Stimulated activated CD8-positive, alpha-beta memory T cell treated with anti-CD3 and anti-CD28 coated beads, Interleukin-15, amount 100 ng/mL, for 4 hours (primary cell): ENCODE data around the gene UPK3B.
A peak's percentile ranks its signal among the peaks of the same experiment; 100 is the strongest.
"Not testable (repeated sequence)": the region's sequence is repeated elsewhere in the genome, so short reads cannot be mapped to it uniquely, and the experiment has no call there.

Source experiments
- DNase-seq, 2 donors: peaks; one replicate each; pipeline ENCODE4 v3.0.0-alpha.2; 2020; ENCODE audit warnings: low read depth in 2 of 2

Gene UPK3B

GRCh38 chr7:76513817-76514799, 3.8 kb downstream of the UPK3B start:
- DNase-seq = no peak

DNA sequence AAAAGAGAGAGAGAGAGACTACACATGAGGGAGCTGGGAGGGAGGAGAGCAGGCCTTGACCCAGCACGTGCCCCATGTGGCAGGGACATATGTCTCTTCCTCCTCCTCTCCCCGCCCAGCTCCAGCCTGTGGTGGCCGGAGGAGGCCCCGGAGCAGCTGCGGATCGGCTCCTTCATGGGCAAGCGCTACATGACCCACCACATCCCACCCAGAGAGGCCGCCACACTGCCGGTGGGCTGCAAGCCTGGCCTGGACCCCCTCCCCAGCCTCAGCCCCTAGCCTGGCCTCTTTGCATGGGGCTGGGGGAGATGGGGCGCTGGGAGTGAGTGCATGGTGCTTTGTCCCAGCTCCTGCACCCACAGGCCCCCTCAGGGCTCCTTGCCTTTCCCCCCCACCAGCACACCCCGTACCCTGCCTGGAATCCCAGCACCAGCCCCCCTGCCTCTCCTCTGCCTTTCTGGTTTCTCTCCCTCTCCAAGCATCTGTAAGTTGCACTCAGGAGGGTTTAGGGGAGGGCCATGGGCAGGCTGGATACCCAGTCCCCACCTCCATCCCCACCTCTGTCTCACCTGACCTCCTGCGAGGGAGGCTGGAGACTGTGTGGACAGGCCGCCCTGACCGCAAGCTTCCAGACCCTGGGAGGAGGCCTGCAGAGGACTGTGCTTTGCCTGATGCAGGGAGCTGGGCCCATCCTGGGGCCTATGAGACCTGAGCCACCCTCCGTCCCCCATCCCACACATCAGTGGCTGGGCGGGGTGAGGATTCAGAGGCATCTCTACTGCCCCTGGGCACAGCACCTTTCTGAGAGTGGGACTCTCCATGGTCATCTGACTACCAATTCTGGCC, 4.8 kb downstream of the UPK3B start:
- DNase-seq = no peak

- no peak for DNase-seq
These were observed 5.7 kb downstream of the UPK3B start for GRCh38 chr7:76515999-76516443.

GRCh38 chr7:76516932-76517331, 6.6 kb downstream of the UPK3B start:
- not testable (repeated sequence) for DNase-seq

DNA sequence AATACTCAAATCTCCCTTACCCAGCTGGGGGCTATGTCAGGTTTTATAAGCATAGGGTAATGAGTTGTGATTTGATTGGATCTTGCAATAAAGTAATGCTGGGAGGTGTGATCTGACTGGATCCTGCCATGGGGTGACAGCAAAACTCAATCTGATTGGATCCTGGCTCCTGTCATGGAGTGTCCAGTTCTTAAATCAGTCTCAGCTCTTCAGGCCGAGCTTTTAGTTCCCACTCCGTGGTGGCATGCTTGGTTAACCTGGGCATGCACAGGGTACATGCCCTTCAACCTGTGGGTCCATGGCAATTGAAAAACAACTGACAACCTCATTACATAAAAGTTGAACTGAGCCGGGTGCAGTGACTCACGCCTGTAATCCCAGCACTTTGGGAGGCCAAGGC, 15.8 kb downstream of the UPK3B start:
- not testable (repeated sequence) for DNase-seq

GRCh38 chr7:76531643-76532042, 21.3 kb downstream of the UPK3B start:
- DNase-seq = not testable (repeated sequence)

DNA sequence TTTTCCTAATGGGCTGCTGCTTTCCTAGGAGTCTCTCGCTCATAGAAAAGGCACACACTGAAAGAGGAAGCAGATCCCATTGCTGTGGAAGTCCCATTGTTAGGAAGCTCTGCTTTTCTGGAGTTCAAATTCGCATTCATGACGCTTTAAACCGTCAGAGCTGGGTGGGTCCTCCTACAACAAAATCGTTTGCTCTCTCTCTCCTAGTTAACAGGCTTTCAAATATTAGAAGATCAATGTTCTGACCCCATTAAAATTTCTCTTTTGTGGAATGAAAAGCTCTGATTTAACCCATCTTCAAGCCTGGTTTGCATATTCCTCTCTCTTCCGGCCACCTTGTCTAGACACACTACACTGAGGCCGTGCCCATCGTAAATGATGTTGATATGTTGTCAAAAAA, 32.8 kb downstream of the UPK3B start, which contains the start of gene SPDYE16:
Gene SPDYE16, minus strand, starts transcription at position 101 of the 400 bp plus-strand sequence. CDS start 1,838 bp downstream, outside the sequence.
- DNase-seq = not testable (repeated sequence)

- DNase-seq = peak; percentile 73 to 81
These were observed 38.9 kb downstream of the UPK3B start for GRCh38 chr7:76549025-76549854.

- not testable (repeated sequence) for DNase-seq
These were observed 39.5 kb downstream of the UPK3B start for GRCh38 chr7:76549855-76550248.

DNA sequence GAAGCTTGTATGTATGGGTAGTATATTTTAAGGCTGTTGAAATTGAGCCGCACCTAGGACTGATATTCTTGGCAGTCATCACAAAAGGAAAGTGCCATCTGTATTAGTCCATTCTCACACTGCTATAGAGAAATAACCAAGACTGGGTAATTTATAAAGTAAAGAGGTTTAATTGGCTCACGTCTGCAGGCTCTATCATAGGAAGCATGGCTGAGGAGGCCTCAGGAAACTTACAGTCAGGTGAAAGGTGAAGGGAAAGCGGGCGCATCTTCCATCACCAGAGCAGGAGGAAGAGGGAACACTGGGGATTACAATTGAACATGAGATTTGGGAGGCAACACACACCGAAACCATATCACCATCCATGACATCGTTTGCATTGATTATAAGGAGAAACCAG, 41.6 kb downstream of the UPK3B start:
- DNase-seq = not testable (repeated sequence)

DNA sequence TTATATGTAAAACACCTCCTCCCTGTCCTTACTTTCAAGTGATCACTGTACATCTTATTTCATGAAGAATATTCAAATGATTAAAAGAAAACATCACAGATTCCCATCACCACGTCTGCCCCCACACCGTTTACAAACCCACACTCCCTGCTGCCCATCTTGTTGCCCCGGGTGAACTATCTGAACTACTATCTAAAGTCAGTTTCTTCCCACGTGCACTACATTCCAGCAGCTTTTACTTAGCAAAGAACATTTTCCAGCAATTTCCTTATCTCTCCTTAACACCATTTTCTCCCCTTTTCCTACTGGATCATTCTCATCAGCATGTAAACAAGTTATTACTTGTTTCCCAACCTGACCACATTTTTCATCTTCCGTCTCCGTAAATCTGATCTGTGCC, 49.3 kb downstream of the UPK3B start:
- not testable (repeated sequence) for DNase-seq

- not testable (repeated sequence) for DNase-seq
These were observed 49.8 kb downstream of the UPK3B start for GRCh38 chr7:76560157-76560556.

GRCh38 chr7:76561342-76561741, 51.0 kb downstream of the UPK3B start:
- DNase-seq = not testable (repeated sequence)

DNA sequence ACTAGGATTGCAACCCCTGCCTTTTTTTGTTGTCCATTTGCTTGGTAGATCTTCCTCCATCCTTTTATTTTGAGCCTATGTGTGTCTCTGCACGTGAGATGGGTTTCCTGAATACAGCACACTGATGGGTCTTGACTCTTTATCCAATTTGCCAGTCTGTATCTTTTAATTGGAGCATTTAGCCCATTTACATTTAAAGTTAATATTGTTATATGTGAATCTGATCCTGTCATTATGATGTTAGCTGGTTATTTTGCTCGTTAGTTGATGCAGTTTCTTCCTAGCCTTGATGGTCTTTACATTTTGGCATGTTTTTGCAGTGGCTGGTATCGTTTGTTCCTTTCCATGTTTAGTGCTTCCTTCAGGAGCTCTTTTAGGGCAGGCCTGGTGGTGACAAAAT, 54.6 kb downstream of the UPK3B start:
- not testable (repeated sequence) for DNase-seq
